Measurements from ENCODE around the gene INHBA.
A peak's percentile ranks its signal among the peaks of the same experiment; 100 is the strongest.

Gene INHBA

GRCh38 chr7:41685684-41686083 is 17.2 kb downstream of the INHBA start:
- peak; percentile 62 for DNase-seq

- no peak for DNase-seq
Measured at GRCh38 chr7:41682422-41682821, 20.5 kb downstream of the INHBA start.

GRCh38 chr7:41679566-41679965 is 23.3 kb downstream of the INHBA start:
- DNase-seq = peak; percentile 80

- no peak for DNase-seq
Measured at GRCh38 chr7:41674505-41675023, 28.3 kb downstream of the INHBA start.

GRCh38 chr7:41661596-41661995 is 41.3 kb downstream of the INHBA start:
- DNase-seq = no peak

- no peak for DNase-seq
Measured at GRCh38 chr7:41659539-41659938, 43.4 kb downstream of the INHBA start.

GRCh38 chr7:41656366-41656765 is 46.5 kb downstream of the INHBA start:
- peak; percentile 81 for DNase-seq

- peak; percentile 11 for DNase-seq
Measured at GRCh38 chr7:41655426-41655825, 47.5 kb downstream of the INHBA start.

- no peak for DNase-seq
Measured at GRCh38 chr7:41652267-41652666, 50.6 kb downstream of the INHBA start.

GRCh38 chr7:41648501-41648900 is 54.4 kb downstream of the INHBA start:
- DNase-seq = no peak

GRCh38 chr7:41643616-41644015 is 59.3 kb downstream of the INHBA start:
- no peak for DNase-seq

- no peak for DNase-seq
Measured at GRCh38 chr7:41641665-41642014, 61.2 kb downstream of the INHBA start.

GRCh38 chr7:41641011-41641664 is 61.8 kb downstream of the INHBA start:
- peak; percentile 47 for DNase-seq

- DNase-seq = no peak
Measured at GRCh38 chr7:41640487-41640886, 62.4 kb downstream of the INHBA start.

- DNase-seq = peak; percentile 80
Measured at GRCh38 chr7:41637049-41637448, 65.8 kb downstream of the INHBA start.

Measured in fibroblast of skin of right quadriceps (primary cell).